Activated CD8-positive, alpha-beta memory T cell treated with anti-CD3 and anti-CD28 coated beads, Interleukin-2, amount 10 ng/mL, durations not matched to agents 7 days and 5 days (primary cell): ENCODE results near the gene RPS8. TPM values are rescaled to one million over a fixed set of nuclear protein-coding genes. Genes with fewer than 3 reads are reported as not detected.
"Not testable (repeated sequence)": the region's sequence is repeated elsewhere in the genome, so short reads cannot be mapped to it uniquely, and the experiment has no call there.

Source experiments
- ATAC-seq: fragments of 150-1000 bp; cut with Tn5 transposase; one replicate; pipeline ENCODE4 v1.10.0; 2021; ENCODE audit warnings: moderate library complexity
- CTCF ChIA-PET: fragments of 350-600 bp; sonication (Branson Sonifier 250); formaldehyde crosslinking; loops from one replicate; lab custom pipeline; 2021; ENCODE audit warnings: antibody characterized with exemption; lab: Charles Lee
- DNase-seq: peaks from one replicate; pipeline ENCODE4 v3.0.0-alpha.2; 2020
- H3K27ac Mint-ChIP-seq: one replicate; pipeline ENCODE4 v1.8.0; 2021; ENCODE audit warnings: mild to moderate bottlenecking, mixed read lengths
- H3K27me3 Mint-ChIP-seq: one replicate; pipeline ENCODE4 v1.8.0; 2021; ENCODE audit warnings: mixed read lengths
- H3K36me3 Mint-ChIP-seq: one replicate; pipeline ENCODE4 v1.8.0; 2021; ENCODE audit warnings: mild to moderate bottlenecking, mixed read lengths
- H3K4me1 Mint-ChIP-seq: one replicate; pipeline ENCODE4 v1.8.0; 2021; ENCODE audit warnings: mixed read lengths
- H3K4me3 Mint-ChIP-seq: one replicate; pipeline ENCODE4 v1.8.0; 2021; ENCODE audit warnings: mild to moderate bottlenecking, moderate library complexity, mixed read lengths
- H3K9me3 Mint-ChIP-seq: one replicate; pipeline ENCODE4 v1.8.0; 2022; ENCODE audit warnings: low read depth, mixed read lengths
- total RNA-seq, 2 experiments: library from RNA; stranded (reverse); gene quantifications; one replicate each; pipeline ENCODE4 v1.2.3, GENCODE V29; 2021

Gene RPS8
- total RNA-seq, 2 experiments from 2014 or later: 1,353 to 1,538 TPM

- H3K4me1 Mint-ChIP-seq: peaks cover 46% of the 10 kb centered on the region
- peak overlapping the region; percentile 66 for H3K4me3 Mint-ChIP-seq
- CTCF ChIA-PET: interaction anchor here (1.1 to 6.9 kb wide), 15 partner anchors 8 to 518 kb away, joined by 3 to 60 read pairs (median 11); partner anchors contain the start of genes BTBD19, DYNLT4, HECTD3 and PLK3
- DNase-seq (no peak), ATAC-seq (no peak)
- H3K36me3 Mint-ChIP-seq: peaks cover 17% of the 10 kb centered on the region
- no peaks in the 10 kb centered on the region for H3K9me3 Mint-ChIP-seq
- peak overlapping the region; percentile 78 for H3K27ac Mint-ChIP-seq
- H3K27me3 Mint-ChIP-seq: no peaks in the 10 kb centered on the region
These were observed 10.3 kb downstream of the RPS8 start for GRCh38 chr1:44785501-44786137.

GRCh38 chr1:44786138-44786840 lies 10.9 kb downstream of the RPS8 start:
- H3K27ac Mint-ChIP-seq: peak overlapping the region; percentile 78
- CTCF ChIA-PET: interaction anchor here (0.7 to 6.9 kb wide), 19 partner anchors 7 to 228 kb away, joined by 3 to 60 read pairs (median 9); partner anchors contain the start of genes BTBD19, DYNLT4, HECTD3 and PLK3

GRCh38 chr1:44786841-44787426 lies 11.6 kb downstream of the RPS8 start:
- peaks cover 5% of the 10 kb centered on the region for H3K36me3 Mint-ChIP-seq
- CTCF ChIA-PET: interaction anchor here (0.6 to 6.9 kb wide), 15 partner anchors 9 to 534 kb away, joined by 3 to 60 read pairs (median 3); partner anchors contain the start of genes HECTD3, PLK3, RNU5D-1 and RPS8
- peak overlapping the region; percentile 78 for H3K27ac Mint-ChIP-seq
- H3K27me3 Mint-ChIP-seq: no peaks in the 10 kb centered on the region
- DNase-seq: no peak
- no peak for ATAC-seq
- peak overlapping the region; percentile 57 for H3K4me3 Mint-ChIP-seq
- H3K4me1 Mint-ChIP-seq: peaks cover 41% of the 10 kb centered on the region
- no peaks in the 10 kb centered on the region for H3K9me3 Mint-ChIP-seq

More at GRCh38 chr1:44786138-44786840, 10.9 kb downstream of the RPS8 start:
- ATAC-seq (peak; percentile 67), DNase-seq (peak; percentile 81)
- Mint-ChIP-seq H3K9me3 (no peaks in the 10 kb centered on the region), H3K27me3 (no peaks in the 10 kb centered on the region), H3K4me3 (peak overlapping the region; percentile 57), H3K4me1 (peaks cover 44% of the 10 kb centered on the region), H3K36me3 (peaks cover 11% of the 10 kb centered on the region)

- no peaks in the 10 kb centered on the region for H3K27me3 Mint-ChIP-seq
- peaks cover 41% of the 10 kb centered on the region for H3K4me1 Mint-ChIP-seq
- H3K36me3 Mint-ChIP-seq: peaks cover 2% of the 10 kb centered on the region
- no peak overlapping the region for H3K27ac Mint-ChIP-seq
- H3K9me3 Mint-ChIP-seq: no peaks in the 10 kb centered on the region
- ATAC-seq (no peak), DNase-seq (no peak)
- no peak overlapping the region for H3K4me3 Mint-ChIP-seq
- CTCF ChIA-PET: interaction anchor here (0.6 to 6.9 kb wide), 10 partner anchors 9 to 533 kb away, joined by 3 to 60 read pairs (median 6); partner anchors contain the start of genes HECTD3, RNU5D-1, RPS8 and UROD
These were observed 12.2 kb downstream of the RPS8 start for GRCh38 chr1:44787506-44787905.

DNA sequence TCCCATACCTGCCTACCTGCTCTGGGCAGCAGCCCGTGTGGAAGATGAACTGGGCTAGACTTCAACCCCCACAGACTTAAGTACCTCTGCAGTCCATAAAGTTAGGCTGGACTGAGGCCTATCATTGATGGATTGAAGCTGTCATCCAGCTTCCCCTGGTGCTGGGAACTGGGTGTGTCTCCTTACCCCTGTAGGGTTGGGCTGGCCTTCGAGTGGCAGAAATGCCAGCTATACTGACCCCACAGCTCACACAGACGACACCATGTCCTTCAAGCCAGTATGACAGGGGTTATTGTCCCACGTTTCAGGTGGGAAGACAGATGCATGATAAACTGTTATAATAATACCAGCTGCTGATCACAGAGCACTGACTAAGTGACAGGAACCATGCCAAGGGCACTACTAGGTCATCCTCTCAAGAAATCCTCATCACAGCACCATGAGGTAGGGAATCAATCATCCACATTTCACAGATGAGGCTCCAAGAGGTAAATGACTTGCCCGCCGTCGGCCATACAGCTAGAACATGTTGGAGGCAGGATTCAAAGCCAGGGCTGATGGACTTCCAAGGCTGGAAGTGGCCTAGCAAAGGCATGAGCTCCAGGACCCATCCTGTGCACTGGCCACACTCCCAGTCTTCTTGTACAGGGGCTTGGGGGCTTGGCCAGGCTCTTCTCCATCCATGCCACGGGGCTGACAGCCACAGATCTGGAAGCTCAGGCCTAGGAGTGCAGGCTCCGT lies 12.9 kb downstream of the RPS8 start, which contains the start of gene BEST4:
Gene BEST4, minus strand, starts transcription at position 51 of the 741 bp plus-strand sequence. CDS start 465 bp downstream, outside the sequence.
- CTCF ChIA-PET: interaction anchor here (1.1 to 6.9 kb wide), 5 partner anchors 13 to 515 kb away, joined by 3 to 60 read pairs (median 6); partner anchors contain the start of genes RNU5D-1 and RPS8
- ATAC-seq: no peak

DNA sequence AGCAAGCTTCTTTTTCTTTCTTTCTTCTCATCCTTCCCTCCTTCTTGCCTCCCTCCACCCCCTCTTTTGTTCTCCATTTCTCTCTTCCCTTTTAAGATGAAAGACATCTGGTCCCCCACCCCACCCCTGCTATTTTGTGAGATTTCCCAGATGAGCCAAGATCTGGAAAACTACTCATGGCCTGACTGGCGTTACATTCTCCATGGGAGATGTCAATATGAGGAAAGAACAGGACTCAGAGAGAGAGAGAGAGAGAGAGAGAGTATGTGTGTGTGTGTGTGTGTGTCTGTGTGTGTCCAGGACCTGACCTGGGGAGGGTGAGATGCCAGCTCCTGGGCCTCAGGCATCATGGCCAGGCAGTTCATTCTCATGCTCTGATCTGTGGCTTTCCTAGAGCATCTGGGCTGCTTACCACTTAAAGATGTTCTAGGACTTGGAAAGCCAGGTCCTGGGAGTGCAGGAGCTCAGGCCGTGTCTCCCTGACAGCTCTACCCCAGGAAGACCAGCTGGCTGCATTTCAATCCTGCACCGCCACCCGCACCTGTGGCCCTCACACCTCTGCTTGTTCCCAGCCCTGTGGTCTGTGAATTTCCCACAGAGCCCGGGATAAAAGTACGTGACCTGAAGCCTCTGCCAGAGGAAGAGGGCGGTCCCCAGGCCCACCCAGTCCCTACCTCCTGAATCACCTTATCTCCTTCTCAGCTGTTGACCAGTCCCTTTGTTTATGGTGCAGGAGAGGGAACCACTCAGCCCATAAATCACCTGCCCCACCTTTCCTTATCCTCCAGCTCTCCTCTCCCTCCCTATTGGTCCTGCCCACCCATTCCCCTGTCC lies 15.8 kb downstream of the RPS8 start:
- H3K9me3 Mint-ChIP-seq: no peaks in the 10 kb centered on the region
- no peaks in the 10 kb centered on the region for H3K36me3 Mint-ChIP-seq
- no peak overlapping the region for H3K4me3 Mint-ChIP-seq
- no peaks in the 10 kb centered on the region for H3K27me3 Mint-ChIP-seq
- CTCF ChIA-PET: interaction anchor here (0.9 to 2.8 kb wide), 7 partner anchors 8 to 223 kb away, joined by 3 to 14 read pairs (median 7); partner anchors contain the start of genes HECTD3, PLK3 and UROD
- peaks cover 12% of the 10 kb centered on the region for H3K4me1 Mint-ChIP-seq
- DNase-seq: no peak
- no peak for ATAC-seq
- no peak overlapping the region for H3K27ac Mint-ChIP-seq

More for the DNA sequence above, 12.9 kb downstream of the RPS8 start, which contains the start of gene BEST4:
- Mint-ChIP-seq H3K27ac (no peak within 1 kb of the TSS), H3K27me3 (no peaks in the 10 kb centered on the region), H3K9me3 (no peaks in the 10 kb centered on the region), H3K4me3 (no peak within 1 kb of the TSS), H3K4me1 (peaks cover 34% of the 10 kb centered on the region), H3K36me3 (no peaks in the 10 kb centered on the region)
- DNase-seq: no peak

- no peak for DNase-seq
- H3K9me3 Mint-ChIP-seq: no peaks in the 10 kb centered on the region
- no peak overlapping the region for H3K4me3 Mint-ChIP-seq
- no peaks in the 10 kb centered on the region for H3K36me3 Mint-ChIP-seq
- CTCF ChIA-PET: interaction anchor here (0.6 to 2.7 kb wide), 16 partner anchors 8 to 511 kb away, joined by 3 to 22 read pairs (median 5); partner anchors contain the start of genes EIF2B3, HECTD3 and UROD
- no peaks in the 10 kb centered on the region for H3K27me3 Mint-ChIP-seq
- H3K4me1 Mint-ChIP-seq: peaks cover 7% of the 10 kb centered on the region
- no peak overlapping the region for H3K27ac Mint-ChIP-seq
- no peak for ATAC-seq
These were observed 17.6 kb downstream of the RPS8 start for GRCh38 chr1:44792736-44793502.

DNA sequence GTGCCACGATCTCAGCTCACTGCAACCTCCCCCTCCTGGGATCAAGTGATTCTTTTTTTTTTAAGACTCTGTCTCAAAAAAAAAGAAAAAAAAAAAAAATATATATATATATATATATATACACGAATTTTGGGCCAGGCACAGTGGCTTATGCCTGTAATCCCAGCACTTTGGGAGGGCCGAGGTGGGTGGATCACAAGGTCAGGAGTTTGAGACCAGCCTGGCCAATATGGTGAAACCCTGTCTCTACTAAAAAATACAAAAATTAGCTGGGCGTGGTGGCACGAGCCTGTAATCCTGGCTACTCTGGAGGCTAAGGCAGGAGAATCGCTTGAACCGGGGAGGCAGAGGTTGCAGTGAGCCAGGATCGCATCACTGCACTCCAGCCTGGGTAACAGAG lies 22.5 kb downstream of the RPS8 start:
- peaks cover 13% of the 10 kb centered on the region for H3K36me3 Mint-ChIP-seq
- not testable (repeated sequence) for DNase-seq, H3K4me3 Mint-ChIP-seq, ATAC-seq, H3K27me3 Mint-ChIP-seq, H3K9me3 Mint-ChIP-seq
- peaks cover 26% of the 10 kb centered on the region for H3K4me1 Mint-ChIP-seq
- CTCF ChIA-PET: interaction anchor here (1.7 to 5.2 kb wide), 4 partner anchors 11 to 67 kb away, joined by 7 to 62 read pairs (median 48); partner anchors contain the start of genes BTBD19 and RNU5D-1
- H3K27ac Mint-ChIP-seq: peak overlapping the region; percentile 100

DNA sequence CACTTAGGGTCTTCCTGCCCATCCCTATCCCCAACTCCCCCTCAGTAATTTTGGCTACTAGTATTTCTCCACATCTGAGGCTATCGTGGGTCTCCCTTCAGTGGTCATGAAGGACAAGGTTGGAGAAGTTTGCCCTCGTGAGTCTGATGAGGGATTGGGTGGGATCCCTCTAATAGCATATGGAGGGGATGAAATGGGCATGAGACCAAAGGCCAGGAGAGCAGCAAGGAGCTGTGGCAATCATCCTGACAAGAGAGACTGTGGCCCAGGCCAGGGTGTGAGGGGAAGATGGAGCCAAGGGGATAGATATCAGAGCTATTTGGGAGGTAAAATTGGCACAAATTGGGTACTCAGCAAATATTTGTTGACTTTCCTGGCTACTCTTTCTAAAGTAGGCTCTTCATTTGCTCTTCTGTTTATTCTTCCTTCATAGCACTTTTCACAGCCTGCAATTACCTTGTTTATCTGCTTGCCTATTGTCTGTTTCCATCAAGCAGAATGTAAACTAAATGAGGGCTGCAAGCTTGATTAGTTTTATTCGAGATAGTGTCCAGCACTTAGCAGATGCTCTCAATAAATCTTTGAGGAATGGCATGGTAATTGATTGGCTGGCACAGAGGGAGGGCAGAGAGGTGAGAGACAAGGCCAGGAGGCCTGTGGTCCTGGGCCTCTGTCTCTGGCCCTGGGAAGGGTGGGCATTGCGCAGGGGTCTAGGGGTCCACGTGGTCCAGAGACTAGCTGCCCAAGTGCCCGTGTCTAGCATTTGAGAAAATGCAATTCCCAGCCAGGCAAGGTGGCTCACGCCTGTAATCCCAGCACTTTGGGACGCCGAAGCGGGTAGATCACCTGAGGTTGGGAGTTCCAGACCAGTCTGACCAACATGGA lies 23.4 kb downstream of the RPS8 start:
- Mint-ChIP-seq H3K4me1 (peaks cover 29% of the 10 kb centered on the region), H3K36me3 (peaks cover 18% of the 10 kb centered on the region), H3K9me3 (no peaks in the 10 kb centered on the region), H3K27ac (peak overlapping the region; percentile 100), H3K4me3 (no peak overlapping the region), H3K27me3 (no peaks in the 10 kb centered on the region)
- CTCF ChIA-PET: interaction anchor here (0.9 to 5.2 kb wide), 11 partner anchors 8 to 216 kb away, joined by 3 to 62 read pairs (median 9); partner anchors contain the start of genes BTBD19 and HECTD3
- DNase-seq (no peak), ATAC-seq (no peak)
